Uterus (tissue), 4 donors: Measurements from ENCODE around the gene COL24A1. TPM values are rescaled to one million over a fixed set of nuclear protein-coding genes. Genes with fewer than 3 reads are reported as not detected.

Experiments
- DNase-seq, 2 donors: peaks; one replicate each; pipeline ENCODE4 v3.0.0-alpha.2; 2019 to 2020
- H3K27ac ChIP-seq, 2 donors: fragments of 200-600 bp; sonication (generic); 1 replicate in 1 of 2; 2 replicates in 1 of 2; pipeline ENCODE4 v1.5.1; 2016 to 2018
- H3K27me3 ChIP-seq, 2 donors: fragments of 200-600 bp; sonication (generic); one replicate each; pipeline ENCODE4 v1.5.1; 2018 to 2019; ENCODE audit warnings: control low read depth in 1 of 2
- H3K36me3 ChIP-seq, 2 donors: fragments of 200-600 bp; sonication (generic); one replicate each; pipeline ENCODE4 v1.5.1; 2019; ENCODE audit warnings: control low read depth in 1 of 2
- H3K4me1 ChIP-seq, 2 donors: fragments of 200-600 bp; sonication (generic); one replicate each; pipeline ENCODE4 v1.5.1; 2018 to 2019; ENCODE audit warnings: control low read depth in 1 of 2
- H3K4me3 ChIP-seq, 2 donors: fragments of 200-600 bp; sonication (generic); 1 replicate in 1 of 2; 2 replicates in 1 of 2; pipeline ENCODE4 v1.5.1; 2018 to 2019; ENCODE audit warnings: mild to moderate bottlenecking in 1 of 2
- H3K9me3 ChIP-seq, 2 donors: fragments of 200-600 bp; sonication (generic); one replicate each; pipeline ENCODE4 v1.5.1; 2019; ENCODE audit warnings: control low read depth in 1 of 2
- POLR2A ChIP-seq, 2 donors: fragments of 450-650 bp; IDR thresholded peaks; one replicate each; pipeline ENCODE4 v1.6.1; 2016; ENCODE audit warnings: antibody characterized with exemption in 2 of 2, mild to moderate bottlenecking in 1 of 2, moderate library complexity in 1 of 2
- intact Hi-C: fragments of 100-400 bp; cut with DNase I; formaldehyde crosslinking; loops from one replicate; pipeline ENCODE4 v1.15.1; 2023; ENCODE audit warnings: low total_unique reads
- small RNA-seq: library from RNA; depleted of rRNA; stranded (forward); fragments of <200 nt; gene quantifications from one replicate; pipeline ENCODE3, GENCODE V24; 2016
- total RNA-seq, 4 donors: library from RNA; depleted of rRNA in 3 of 4; stranded (reverse); fragments of >200 nt in 3 of 4; gene quantifications; one replicate each; pipeline versions ENCODE4 v1.1.0 to v1.2.4, GENCODE V29; 2014 to 2023
- TF ChIP-seq, protein P1 (sequence below), 4 experiments: fragments of 200-600 bp in 2 of 4; fragments of 450-650 bp in 2 of 4; sonication (generic) in 2 of 4; IDR thresholded peaks; one replicate each; pipeline ENCODE4 v1.5.1; 2016 to 2019; ENCODE audit warnings: antibody characterized with exemption in 4 of 4, mild to moderate bottlenecking in 2 of 4, moderate library complexity in 1 of 4
- donor health status: DM: yes; HTN: yes; CAD: no.

Gene COL24A1
- total RNA-seq, 4 donors from 2014 or later, result 0.37 to 9.1 TPM; not detected in 2

DNA sequence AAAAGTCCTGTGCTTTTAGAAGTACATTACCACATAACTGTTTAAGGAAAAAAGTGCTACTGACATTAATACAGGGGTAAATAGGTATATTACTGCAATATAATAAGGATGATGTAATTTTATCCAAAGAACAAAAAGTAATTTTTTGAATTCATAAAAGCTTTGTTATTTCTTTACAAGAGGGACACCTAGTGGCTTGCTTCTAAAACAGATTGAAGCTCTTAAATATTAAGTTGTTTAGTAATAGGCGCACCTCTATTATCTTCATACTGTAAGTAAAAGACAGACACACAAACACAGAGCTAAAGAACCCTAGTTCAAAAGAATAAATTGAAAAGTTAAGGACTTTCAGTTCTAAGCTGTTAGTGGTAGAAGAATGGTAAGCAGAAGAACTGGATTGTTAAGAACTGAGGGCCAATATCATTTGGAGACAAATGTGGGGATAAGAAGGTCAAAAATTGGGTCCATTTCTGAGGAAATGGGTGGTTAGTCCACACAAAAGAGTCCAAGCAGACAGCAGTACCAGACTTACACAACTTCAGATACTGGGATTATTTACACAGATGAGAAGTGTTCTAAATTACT, 463.8 kb downstream of the COL24A1 start:
- no peak for TF ChIP-seq POLR2A (IDR thresholded peaks at IDR 0.05)
- TF ChIP-seq, protein P1, sequence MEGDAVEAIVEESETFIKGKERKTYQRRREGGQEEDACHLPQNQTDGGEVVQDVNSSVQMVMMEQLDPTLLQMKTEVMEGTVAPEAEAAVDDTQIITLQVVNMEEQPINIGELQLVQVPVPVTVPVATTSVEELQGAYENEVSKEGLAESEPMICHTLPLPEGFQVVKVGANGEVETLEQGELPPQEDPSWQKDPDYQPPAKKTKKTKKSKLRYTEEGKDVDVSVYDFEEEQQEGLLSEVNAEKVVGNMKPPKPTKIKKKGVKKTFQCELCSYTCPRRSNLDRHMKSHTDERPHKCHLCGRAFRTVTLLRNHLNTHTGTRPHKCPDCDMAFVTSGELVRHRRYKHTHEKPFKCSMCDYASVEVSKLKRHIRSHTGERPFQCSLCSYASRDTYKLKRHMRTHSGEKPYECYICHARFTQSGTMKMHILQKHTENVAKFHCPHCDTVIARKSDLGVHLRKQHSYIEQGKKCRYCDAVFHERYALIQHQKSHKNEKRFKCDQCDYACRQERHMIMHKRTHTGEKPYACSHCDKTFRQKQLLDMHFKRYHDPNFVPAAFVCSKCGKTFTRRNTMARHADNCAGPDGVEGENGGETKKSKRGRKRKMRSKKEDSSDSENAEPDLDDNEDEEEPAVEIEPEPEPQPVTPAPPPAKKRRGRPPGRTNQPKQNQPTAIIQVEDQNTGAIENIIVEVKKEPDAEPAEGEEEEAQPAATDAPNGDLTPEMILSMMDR (IDR thresholded peaks at IDR 0.05), result peak; percentile 38 to 46 (median 40)

DNA sequence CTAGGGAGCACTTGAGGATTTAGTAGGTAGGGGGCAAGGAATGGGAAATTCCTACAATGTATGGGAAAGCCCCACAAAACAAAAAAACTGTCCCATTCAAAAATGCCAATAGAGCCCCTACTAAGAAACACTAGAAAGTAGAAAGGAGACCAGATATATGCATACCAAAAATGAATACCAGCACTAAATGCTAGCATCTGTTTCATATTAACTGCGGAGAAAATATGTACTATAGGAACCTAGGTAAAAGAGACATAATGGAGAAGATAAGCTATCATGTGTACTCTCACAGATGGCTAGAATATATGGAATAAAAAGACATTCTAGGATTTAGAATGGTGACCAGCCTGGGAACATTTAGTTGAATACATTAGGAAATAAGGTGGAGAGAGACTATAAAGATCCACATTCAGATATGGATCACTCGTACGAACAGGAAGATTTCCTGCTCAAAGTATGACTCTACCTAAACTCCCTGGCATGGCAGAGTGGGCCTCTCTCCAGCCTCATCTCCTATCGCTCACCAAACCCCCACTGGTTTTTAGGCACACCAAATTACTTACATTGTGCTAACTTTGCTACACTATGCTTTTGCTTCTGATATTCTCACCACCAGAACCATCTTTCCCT, 466.7 kb downstream of the COL24A1 start:
- intact Hi-C loops, result loop anchor here (10.0 kb wide), 1 partner anchor 385 kb away; no protein-coding TSS in a partner anchor
- no peak overlapping the region for H3K4me3 ChIP-seq
- no peaks in the 10 kb centered on the region for H3K27me3 ChIP-seq
- H3K4me1 ChIP-seq, result no peaks in the 10 kb centered on the region
- no peaks in the 10 kb centered on the region for H3K36me3 ChIP-seq
- TF ChIP-seq, protein P1 (IDR thresholded peaks at IDR 0.05), result no peak
- no peak for TF ChIP-seq POLR2A (IDR thresholded peaks at IDR 0.05)
- no peak overlapping the region for H3K27ac ChIP-seq
- no peak for DNase-seq
- no peaks in the 10 kb centered on the region for H3K9me3 ChIP-seq

More for the DNA sequence above, 463.8 kb downstream of the COL24A1 start:
- H3K9me3 ChIP-seq, result no peaks in the 10 kb centered on the region
- DNase-seq, result no peak
- H3K4me3 ChIP-seq, result no peak overlapping the region
- H3K27me3 ChIP-seq, result no peaks in the 10 kb centered on the region
- H3K4me1 ChIP-seq, result no peaks in the 10 kb centered on the region
- no peak overlapping the region for H3K27ac ChIP-seq
- intact Hi-C loops, result loop anchor here (10.0 kb wide), 1 partner anchor 388 kb away; no protein-coding TSS in a partner anchor
- no peaks in the 10 kb centered on the region for H3K36me3 ChIP-seq

DNA sequence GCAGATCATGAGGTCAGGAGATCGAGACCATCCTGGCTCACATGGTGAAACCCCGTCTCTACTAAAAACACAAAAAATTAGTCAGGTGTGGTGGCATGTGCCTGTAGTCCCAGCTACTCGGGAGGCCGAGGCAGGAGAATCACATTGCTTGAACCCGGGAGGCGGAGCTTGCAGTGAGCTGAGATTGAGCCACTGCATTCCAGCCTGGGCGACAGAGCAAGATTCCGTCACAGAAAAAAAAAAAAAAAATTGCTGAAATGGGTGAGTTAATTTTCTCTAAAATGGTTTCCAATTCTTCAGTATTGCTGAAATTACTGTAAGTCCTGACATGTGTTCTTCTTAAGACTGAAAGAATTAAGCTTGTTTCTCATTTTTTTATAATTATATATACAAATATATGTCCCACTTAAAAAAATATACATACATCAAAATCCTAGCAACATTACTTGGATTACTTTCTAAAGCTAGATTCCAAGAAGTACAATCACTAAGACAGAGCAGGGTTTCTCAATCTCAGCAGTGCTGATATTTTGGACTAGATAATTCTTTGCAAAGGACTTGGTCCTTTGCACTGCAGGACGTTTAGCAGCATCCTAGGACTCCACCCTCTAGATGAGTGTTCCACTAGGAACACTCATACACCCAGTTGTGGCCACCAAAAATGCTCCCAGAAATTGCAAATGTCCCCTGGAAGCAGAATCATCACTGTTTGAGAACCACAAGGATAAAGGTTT, 473.1 kb downstream of the COL24A1 start:
- no peak for DNase-seq
- H3K36me3 ChIP-seq, result no peaks in the 10 kb centered on the region
- no peak for TF ChIP-seq POLR2A (IDR thresholded peaks at IDR 0.05)
- TF ChIP-seq, protein P1 (IDR thresholded peaks at IDR 0.05), result no peak
- intact Hi-C loops, result no loop called here
- H3K27me3 ChIP-seq, result no peaks in the 10 kb centered on the region
- no peak overlapping the region for H3K4me3 ChIP-seq
- H3K9me3 ChIP-seq, result no peaks in the 10 kb centered on the region
- no peak overlapping the region for H3K27ac ChIP-seq
- H3K4me1 ChIP-seq, result no peaks in the 10 kb centered on the region

DNA sequence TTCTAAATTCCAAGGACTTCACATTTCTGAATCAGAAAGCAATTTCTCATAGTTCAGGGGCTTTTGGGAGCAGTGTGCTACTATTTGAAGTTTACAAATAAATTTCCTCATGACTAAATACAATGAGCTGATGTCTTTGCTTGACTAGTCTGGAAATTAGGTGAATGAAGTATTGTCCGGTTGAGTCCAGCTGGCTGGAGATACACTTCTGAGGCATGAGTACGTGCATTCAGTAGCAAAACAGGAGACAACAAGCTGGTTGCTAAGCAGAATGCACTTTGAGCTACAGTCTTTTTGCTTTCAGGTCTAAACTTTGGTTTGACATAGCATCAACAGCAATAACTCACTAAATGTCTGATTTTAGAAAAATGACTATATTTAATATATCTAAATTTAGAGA, 475.5 kb downstream of the COL24A1 start:
- Histone ChIP-seq H3K27me3 (no peaks in the 10 kb centered on the region), H3K4me1 (no peaks in the 10 kb centered on the region), H3K9me3 (no peaks in the 10 kb centered on the region), H3K36me3 (no peaks in the 10 kb centered on the region), H3K27ac (no peak overlapping the region), H3K4me3 (no peak overlapping the region)
- DNase-seq, result no peak
- no peak for TF ChIP-seq POLR2A (IDR thresholded peaks at IDR 0.05)
- TF ChIP-seq, protein P1 (IDR thresholded peaks at IDR 0.05), result no peak
- intact Hi-C loops, result no loop called here

Small RNA genes within 50 kb of the gene (small RNA-seq; reads per million reads assigned to genes)
- gene RNA5SP51, result not detected

Other genes starting within 250 kb of the COL24A1 start
- 100 to 1,000 TPM in 1 of 4 donors, 10 to 100 TPM in 3; 26.5 to 134 (median 56.3) TPM for gene ODF2L, start 239.6 kb upstream of the COL24A1 start, total RNA-seq